DOHH2 (cell line): ENCODE results near the gene SF3B2.

Source experiments
- EZH2phosphoT487 ChIP-seq: fragments of 200-600 bp; sonication (generic); IDR thresholded peaks from 2 replicates; pipeline ENCODE4 v1.6.1; 2017; ENCODE audit warnings: borderline replicate concordance, mild to moderate bottlenecking, antibody characterized with exemption, low read length, moderate library complexity, mixed read lengths
- TF ChIP-seq, protein P1 (sequence below): fragments of 200-600 bp; sonication (generic); IDR thresholded peaks from one replicate; pipeline ENCODE4 v1.5.1; 2014; ENCODE audit warnings: antibody characterized with exemption, mild to moderate bottlenecking, low read depth, low read length; ENCODE audit not compliant: poor library complexity, severe bottlenecking

DNA sequence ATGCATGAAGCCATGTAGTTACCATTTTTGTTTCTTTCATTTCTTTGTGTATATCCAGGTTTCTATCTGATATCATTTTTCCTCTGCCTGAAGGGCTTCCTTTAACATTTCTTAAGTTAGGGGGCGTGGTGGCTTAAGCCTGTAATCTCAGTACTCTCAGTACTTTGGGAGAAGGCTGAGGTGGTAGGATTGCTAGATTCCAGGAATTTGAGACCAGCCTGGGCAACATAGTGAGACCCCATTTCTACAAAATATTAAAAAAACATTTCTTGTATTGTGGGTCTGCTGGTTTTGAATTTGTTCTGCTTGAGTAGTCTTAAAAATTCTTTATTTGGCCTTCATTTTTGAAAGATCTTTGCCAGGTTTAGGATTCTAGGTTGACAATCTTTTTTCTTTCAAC lies 12.4 kb downstream of the SF3B2 start:
- TF ChIP-seq, protein P1, sequence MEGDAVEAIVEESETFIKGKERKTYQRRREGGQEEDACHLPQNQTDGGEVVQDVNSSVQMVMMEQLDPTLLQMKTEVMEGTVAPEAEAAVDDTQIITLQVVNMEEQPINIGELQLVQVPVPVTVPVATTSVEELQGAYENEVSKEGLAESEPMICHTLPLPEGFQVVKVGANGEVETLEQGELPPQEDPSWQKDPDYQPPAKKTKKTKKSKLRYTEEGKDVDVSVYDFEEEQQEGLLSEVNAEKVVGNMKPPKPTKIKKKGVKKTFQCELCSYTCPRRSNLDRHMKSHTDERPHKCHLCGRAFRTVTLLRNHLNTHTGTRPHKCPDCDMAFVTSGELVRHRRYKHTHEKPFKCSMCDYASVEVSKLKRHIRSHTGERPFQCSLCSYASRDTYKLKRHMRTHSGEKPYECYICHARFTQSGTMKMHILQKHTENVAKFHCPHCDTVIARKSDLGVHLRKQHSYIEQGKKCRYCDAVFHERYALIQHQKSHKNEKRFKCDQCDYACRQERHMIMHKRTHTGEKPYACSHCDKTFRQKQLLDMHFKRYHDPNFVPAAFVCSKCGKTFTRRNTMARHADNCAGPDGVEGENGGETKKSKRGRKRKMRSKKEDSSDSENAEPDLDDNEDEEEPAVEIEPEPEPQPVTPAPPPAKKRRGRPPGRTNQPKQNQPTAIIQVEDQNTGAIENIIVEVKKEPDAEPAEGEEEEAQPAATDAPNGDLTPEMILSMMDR = no peak
- no peak for TF ChIP-seq EZH2phosphoT487
